ENCODE results near the gene PCBP2. TPM values are rescaled to one million over a fixed set of nuclear protein-coding genes. Genes with fewer than 3 reads are reported as not detected.

PCBP2 gene
- polyA plus RNA-seq, 1 donor from 2014 or later, result 242 TPM

GRCh38 chr12:53523131-53523530 lies 71.2 kb downstream of the PCBP2 start:
- no peaks in the 10 kb centered on the region for H3K9me3 ChIP-seq (ENCODE audit: low read length)
- no peak overlapping the region for H3K4me3 ChIP-seq (ENCODE audit: low read length)
- H3K4me2 ChIP-seq (ENCODE audit: low read length), result no peak overlapping the region
- H3K27ac ChIP-seq (ENCODE audit: low read length), result no peak overlapping the region
- H3K36me3 ChIP-seq (ENCODE audit: insufficient read depth, low read length), result no peaks in the 10 kb centered on the region
- H3K9ac ChIP-seq (ENCODE audit: low read length), result no peak overlapping the region
- no peak overlapping the region for H2AFZ ChIP-seq (ENCODE audit: low read depth, low read length)
- no peaks in the 10 kb centered on the region for H3K27me3 ChIP-seq (ENCODE audit: insufficient read depth, low read depth, low read length)
- no peaks in the 10 kb centered on the region for H3K79me2 ChIP-seq (replicated peaks; ENCODE audit: insufficient read depth, low read length)
- TF ChIP-seq MXI1 (conservative IDR thresholded peaks at IDR 0.05; ENCODE audit: poor library complexity, severe bottlenecking), result no peak
- TF ChIP-seq REST (IDR thresholded peaks at IDR 0.05; ENCODE audit: borderline replicate concordance), result no peak
- TF ChIP-seq RAD21 (conservative IDR thresholded peaks at IDR 0.05), result no peak
- TF ChIP-seq POLR2AphosphoS5 (IDR thresholded peaks at IDR 0.05), result no peak
- TF ChIP-seq EP300 (conservative IDR thresholded peaks at IDR 0.05; ENCODE audit: poor library complexity, severe bottlenecking), result no peak
- no peak for TF ChIP-seq TAF1 (IDR thresholded peaks at IDR 0.05; ENCODE audit: low read depth)
- TF ChIP-seq CTCF (IDR thresholded peaks at IDR 0.05; ENCODE audit: poor library complexity, severe bottlenecking), result no peak
- no peak for TF ChIP-seq EZH2 (IDR thresholded peaks at IDR 0.05; ENCODE audit: borderline replicate concordance, insufficient read depth, low read length, poor library complexity, severe bottlenecking)
- no peak for TF ChIP-seq SMC3 (conservative IDR thresholded peaks at IDR 0.05; ENCODE audit: poor library complexity)
- no peaks in the 10 kb centered on the region for H4K20me1 ChIP-seq (ENCODE audit: insufficient read depth)
- H3K9me2 ChIP-seq (ENCODE audit: insufficient read depth, low read length), result no peaks in the 10 kb centered on the region
- H3F3A ChIP-seq (ENCODE audit: insufficient read depth, low read length, poor library complexity, severe bottlenecking), result no peaks in the 10 kb centered on the region

- H3K4me2 ChIP-seq (ENCODE audit: low read length), result no peak overlapping the region
- no peaks in the 10 kb centered on the region for H3K36me3 ChIP-seq (ENCODE audit: insufficient read depth, low read length)
- H2AFZ ChIP-seq (ENCODE audit: low read depth, low read length), result no peak overlapping the region
- no peaks in the 10 kb centered on the region for H3K9me3 ChIP-seq (ENCODE audit: low read length)
- H3K27me3 ChIP-seq (ENCODE audit: insufficient read depth, low read depth, low read length), result no peaks in the 10 kb centered on the region
- TF ChIP-seq EP300 (conservative IDR thresholded peaks at IDR 0.05; ENCODE audit: poor library complexity, severe bottlenecking) (no peak), CTCF (IDR thresholded peaks at IDR 0.05; ENCODE audit: poor library complexity, severe bottlenecking) (no peak), SMC3 (conservative IDR thresholded peaks at IDR 0.05; ENCODE audit: poor library complexity) (no peak), POLR2AphosphoS5 (IDR thresholded peaks at IDR 0.05) (no peak)
- no peak overlapping the region for H3K4me3 ChIP-seq (ENCODE audit: low read length)
- H3K79me2 ChIP-seq (replicated peaks; ENCODE audit: insufficient read depth, low read length), result no peaks in the 10 kb centered on the region
- no peak overlapping the region for H3K27ac ChIP-seq (ENCODE audit: low read length)
- H3K9ac ChIP-seq (ENCODE audit: low read length), result no peak overlapping the region
- no peaks in the 10 kb centered on the region for H3K9me2 ChIP-seq (ENCODE audit: insufficient read depth, low read length)
- H3F3A ChIP-seq (ENCODE audit: insufficient read depth, low read length, poor library complexity, severe bottlenecking), result no peaks in the 10 kb centered on the region
- H4K20me1 ChIP-seq (ENCODE audit: insufficient read depth), result no peaks in the 10 kb centered on the region
Measured at GRCh38 chr12:53524476-53524875, 72.6 kb downstream of the PCBP2 start.
